T-helper 9 cell (primary cell): ENCODE data around the gene AXIN2.
"Not testable (repeated sequence)": the region's sequence is repeated elsewhere in the genome, so short reads cannot be mapped to it uniquely, and the experiment has no call there.

Experiments
- DNase-seq: peaks from one replicate; pipeline ENCODE4 v3.0.0-alpha.2; 2020

The AXIN2 gene

DNA sequence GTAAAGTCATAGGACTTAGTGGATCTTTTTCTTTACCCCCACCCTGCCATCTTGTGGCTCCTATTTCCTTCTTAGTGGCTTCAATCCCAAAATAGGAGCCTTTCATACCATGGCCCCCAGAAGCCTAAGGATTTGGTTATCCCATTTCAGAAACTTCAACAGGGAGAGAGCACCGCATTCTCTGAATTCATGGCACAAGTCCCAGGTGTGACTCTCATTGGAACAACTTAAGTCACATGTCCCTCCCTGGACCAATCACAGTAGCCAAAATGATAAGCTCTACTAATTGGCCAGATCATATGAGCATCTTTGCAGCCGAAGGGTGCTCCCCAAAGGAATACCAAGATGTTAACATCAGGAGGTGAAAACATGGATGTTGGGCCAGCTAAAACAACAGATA lies 43.2 kb downstream of the AXIN2 start:
- no peak for DNase-seq

DNA sequence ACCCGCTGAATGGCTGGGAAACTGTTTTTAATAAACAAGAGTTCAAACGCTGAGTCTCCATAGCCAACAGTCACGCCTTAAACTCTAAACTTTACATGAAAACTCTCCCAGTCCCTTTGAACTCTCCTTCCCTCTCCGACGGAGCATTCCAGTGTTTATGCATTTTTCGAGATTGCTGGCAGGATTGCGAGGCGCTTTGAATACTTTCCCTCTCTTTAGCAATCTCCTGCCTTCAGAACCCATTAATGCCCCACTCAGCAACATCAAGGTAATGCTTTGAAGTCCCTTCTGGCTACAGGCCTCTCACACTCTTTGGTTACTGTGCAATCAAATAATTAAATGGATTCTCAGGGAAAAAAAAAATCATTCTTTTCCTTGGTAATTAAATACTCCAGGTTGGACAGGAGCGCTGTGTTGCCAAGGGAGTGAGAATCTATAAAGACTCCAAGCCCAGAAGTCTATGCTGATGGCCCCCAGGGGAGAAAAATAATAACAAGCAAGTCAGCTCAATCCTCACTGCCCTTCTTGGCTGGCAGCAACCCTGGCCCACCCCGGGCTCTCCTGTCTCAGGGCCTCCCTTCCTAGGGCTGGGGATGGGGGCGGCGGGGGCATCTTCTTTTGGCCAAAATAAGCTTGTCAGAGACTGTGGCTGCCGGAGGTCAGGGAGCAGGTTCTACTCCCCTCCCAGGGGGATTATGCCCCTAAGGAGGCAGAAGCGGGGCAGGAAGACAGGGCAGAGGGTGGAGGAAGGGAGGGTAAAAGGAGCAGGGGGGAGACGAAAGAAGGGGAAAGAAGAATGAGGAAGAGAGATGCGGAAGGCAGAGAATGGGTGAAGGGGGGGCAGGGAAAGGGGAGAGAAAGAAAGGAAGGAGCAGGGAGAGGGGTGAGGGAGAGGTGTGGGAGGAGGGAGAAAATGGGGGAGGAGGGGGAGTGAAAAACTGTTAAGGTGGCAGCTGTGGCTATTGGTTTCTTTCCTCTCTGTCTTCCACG lies 45.2 kb downstream of the AXIN2 start:
- DNase-seq, result no peak

- no peak for DNase-seq
Observed at GRCh38 chr17:65515512-65515911, 45.9 kb downstream of the AXIN2 start.

DNA sequence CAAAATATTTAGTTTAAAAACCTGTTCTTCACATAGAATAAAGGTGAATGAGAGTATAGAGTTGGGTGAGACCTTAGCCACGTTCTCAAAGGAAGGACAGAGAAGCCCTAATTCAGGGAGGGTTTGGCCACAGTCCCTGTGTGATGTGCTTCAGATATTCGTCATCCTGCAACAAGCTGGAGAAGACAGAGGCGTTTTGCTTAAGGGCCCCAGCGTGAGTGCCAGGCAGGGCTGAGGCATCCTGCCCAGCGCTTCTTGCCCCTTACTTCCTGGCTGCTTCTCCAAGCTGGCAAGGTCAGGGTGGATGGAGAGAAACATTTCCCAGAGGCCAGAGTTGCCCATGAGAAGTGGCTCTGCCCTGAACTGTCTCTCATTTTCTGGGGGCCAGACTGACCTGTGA lies 46.9 kb downstream of the AXIN2 start:
- no peak for DNase-seq

GRCh38 chr17:65514082-65514481 lies 47.4 kb downstream of the AXIN2 start:
- DNase-seq, result no peak

DNA sequence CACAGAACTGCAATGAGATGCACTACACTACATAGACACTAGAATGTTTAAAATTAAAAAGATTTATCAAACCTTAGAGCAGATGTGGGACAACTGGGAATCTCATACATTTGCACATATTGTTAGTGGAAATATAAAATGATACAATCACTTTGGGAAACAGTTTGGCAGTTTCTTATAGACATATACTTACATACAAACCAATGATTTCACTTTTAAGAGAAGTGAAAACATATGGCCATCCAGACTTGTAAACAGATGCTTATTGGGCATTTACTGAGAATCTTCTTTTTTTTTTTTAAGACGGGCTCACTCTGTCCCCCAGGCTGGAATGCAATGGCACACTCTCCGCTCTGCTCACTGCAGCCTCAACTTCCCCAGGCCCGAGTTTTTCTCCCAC lies 50.1 kb downstream of the AXIN2 start:
- DNase-seq, result no peak

- DNase-seq, result no peak
Observed at GRCh38 chr17:65509032-65509431, 52.4 kb downstream of the AXIN2 start.

DNA sequence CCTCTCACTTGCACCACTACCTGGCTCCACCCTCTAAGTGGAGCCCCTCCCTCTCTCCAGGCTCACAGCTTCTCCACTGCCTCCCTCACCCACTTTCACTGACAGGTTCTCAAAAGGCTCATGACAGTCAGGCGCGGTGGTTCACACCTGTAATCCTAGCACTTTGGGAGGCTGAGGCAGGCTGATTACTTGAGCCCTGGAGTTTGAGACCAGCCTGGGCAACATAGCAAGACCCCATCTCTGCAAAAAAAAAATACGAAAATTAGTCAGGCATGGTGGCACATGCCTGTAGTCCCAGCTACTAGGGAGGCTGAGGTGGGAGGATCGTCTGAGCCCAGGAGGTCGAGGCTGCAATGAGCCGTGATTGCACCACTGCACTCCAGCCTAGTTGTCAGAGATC lies 56.8 kb downstream of the AXIN2 start:
- DNase-seq, result not testable (repeated sequence)

DNA sequence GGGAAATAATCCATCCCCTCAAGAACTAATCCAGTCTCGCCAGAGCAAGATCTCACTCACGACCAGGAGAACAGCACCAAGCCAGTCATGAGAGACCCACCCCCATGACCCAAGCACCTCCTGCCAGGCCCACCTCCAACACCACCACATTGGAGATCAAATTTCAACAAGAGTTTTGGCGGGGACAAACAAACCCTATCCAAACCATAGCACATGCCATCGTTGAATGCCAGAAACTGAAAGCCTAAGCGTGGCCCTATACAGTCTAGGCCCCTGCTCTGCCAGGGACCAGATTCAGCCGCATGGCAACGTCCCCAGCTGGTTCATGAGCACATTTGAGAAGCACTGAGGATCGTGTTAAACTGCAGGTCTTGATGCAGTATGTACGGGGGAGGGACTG lies 57.3 kb downstream of the AXIN2 start:
- DNase-seq, result no peak

DNA sequence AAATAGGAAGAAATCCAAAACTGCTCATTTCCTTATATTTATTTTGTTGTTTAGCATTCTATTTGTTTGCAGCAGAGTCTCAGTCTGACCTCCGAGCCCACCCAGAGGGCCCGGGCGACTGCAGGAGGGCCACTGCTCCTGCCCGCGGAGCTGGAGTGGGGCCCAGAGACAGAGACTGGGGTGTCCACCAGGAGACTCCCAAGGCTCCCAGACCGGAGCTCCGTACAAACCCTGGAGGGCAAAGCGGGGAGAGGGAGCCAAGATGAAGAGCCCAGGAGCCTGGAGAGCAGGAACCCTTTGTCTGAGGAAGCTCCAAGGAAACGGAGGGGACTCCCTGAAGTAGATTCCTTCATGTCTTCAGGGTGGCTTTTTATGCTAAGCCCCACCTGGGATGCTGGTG lies 57.9 kb downstream of the AXIN2 start:
- DNase-seq, result no peak

DNA sequence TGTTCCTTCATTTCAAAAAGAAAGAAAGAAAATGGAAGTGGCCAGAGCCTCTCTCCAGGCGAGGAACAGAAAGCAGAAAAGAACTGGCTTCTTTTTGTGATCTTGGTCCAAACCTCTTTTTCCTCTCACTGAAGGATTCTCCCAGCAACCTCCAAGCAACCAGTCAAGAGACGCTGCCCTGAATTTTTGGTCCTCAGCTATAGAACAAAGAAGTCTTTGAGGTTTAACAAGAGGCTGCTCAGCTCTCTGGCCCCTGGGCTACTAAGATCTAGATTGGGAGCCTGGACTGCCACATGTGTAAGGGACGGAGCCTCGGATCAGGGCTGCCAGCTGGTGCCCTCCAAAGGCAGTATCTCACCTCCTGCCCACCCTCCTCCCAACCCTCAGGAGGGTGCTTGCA lies 62.6 kb downstream of the AXIN2 start:
- no peak for DNase-seq

- DNase-seq, result no peak
Observed at GRCh38 chr17:65496801-65497200, 64.6 kb downstream of the AXIN2 start.

GRCh38 chr17:65495122-65496055 lies 66.1 kb downstream of the AXIN2 start:
- DNase-seq, result no peak

DNA sequence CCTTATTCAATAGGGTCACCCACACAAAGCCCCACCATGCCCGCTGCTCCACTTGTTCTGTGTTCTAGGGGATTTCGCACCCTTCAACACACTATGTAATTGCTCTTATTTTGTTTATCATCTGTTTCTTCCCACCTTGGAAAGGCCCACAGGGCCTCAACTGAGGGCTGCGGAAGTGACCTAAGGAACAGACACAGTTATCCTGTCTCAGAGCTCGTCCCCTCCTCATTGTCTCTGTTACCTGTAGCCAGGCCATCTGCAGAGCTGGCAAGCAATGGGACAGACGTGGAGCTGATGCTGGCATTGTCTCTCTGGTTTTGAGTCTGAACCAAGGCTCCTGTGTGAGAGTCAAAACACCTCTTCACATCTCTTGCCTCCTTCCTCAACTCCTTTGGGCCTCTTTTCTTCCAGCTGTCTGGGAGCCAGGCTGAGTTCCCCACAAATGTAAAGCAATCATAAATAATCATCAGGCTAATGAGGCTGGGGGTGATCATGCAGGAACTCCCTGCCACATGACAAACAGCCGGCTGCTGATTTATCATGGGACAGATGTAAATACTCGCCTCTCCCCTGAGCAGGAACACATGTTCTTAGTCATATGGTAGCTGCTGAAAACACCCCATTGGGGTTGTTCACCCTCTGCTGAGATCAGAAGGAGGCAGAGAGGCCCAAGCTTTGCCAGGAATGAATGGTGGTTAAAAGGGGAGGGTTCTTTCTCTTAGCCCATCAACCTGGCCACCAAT lies 71.9 kb downstream of the AXIN2 start:
- DNase-seq, result no peak

DNA sequence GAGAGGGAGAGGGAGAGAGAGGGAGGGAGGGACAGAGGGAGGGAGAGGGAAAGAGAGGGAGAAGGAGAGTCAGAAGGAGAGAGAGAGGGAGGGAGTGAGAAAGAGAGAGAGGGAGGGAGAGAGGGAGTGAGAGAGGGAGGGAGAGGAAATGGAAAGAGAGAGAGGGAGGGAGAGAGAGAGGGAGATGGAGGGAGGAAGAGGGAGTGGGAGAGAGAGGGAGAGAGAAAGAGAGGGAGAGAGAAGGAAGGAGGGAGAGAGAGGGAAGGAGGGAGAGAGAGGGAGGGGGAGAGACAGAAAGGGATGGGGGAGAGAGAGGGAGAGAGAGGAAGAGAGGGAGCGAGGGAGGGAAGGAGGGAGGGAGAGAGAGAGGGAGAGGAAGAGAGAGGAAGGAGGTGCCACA lies 72.8 kb downstream of the AXIN2 start:
- no peak for DNase-seq

GRCh38 chr17:65487990-65488389 lies 73.5 kb downstream of the AXIN2 start:
- DNase-seq, result no peak

DNA sequence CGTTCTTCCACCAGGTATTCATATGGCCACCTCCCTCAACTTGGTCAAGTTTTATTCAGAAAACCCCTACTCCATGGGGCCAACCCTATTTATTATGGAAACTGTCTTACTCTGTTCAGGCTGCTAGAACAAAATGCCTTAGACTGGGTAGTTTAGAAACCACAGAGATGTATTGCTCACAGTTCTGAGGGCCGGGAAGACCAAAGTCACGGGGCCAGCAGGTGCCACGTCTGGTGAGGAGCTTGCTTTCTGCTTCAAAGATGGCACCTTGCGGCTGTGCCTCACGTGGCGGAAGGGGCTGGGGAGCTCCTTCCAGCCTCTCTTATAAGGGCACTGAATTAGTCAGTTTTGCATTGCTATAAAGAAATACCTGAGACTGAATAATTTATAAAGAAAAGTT lies 74.3 kb downstream of the AXIN2 start:
- no peak for DNase-seq

GRCh38 chr17:65485388-65486299 lies 75.8 kb downstream of the AXIN2 start:
- DNase-seq, result no peak

- DNase-seq, result not testable (repeated sequence)
Observed at GRCh38 chr17:65484405-65484804, 77.0 kb downstream of the AXIN2 start.

GRCh38 chr17:65483438-65483837 lies 78.0 kb downstream of the AXIN2 start:
- DNase-seq, result no peak

DNA sequence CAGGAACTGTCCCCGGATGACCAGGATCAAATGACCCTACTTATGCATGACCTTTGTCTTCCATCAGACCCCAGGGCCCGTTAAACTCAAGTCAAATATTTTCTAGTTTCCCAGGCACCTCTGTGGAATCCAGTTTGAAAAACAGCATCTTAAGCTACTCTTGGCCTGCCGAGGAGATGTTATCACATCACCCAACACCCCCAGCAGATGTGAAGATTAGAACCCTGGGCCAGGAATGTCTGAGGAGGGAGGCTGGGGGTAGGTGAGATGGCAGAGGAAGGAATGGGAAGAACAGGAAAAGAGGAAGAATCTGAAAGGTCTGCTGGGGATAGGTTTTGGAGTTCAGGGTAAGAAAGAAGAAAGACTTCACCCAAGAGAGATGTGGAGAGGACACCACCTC lies 79.2 kb downstream of the AXIN2 start:
- no peak for DNase-seq

GRCh38 chr17:65479282-65479681 lies 82.2 kb downstream of the AXIN2 start:
- DNase-seq, result no peak
